Ishikawa (cell line): ENCODE measurements around the gene SPTBN5.

Source experiments
- CEBPB ChIP-seq: IDR thresholded peaks from 2 replicates; pipeline ENCODE4 v1.6.1; 2012
- CREB1 ChIP-seq: IDR thresholded peaks from 2 replicates; pipeline ENCODE4 v1.6.1; 2012; ENCODE audit warnings: low read depth
- EGR1 ChIP-seq: IDR thresholded peaks from 2 replicates; pipeline ENCODE4 v1.6.1; 2012
- EP300 ChIP-seq: IDR thresholded peaks from 2 replicates; pipeline ENCODE4 v1.6.1; 2012; ENCODE audit warnings: borderline replicate concordance
- MAX ChIP-seq: IDR thresholded peaks from 2 replicates; pipeline ENCODE4 v1.6.1; 2012
- RAD21 ChIP-seq: IDR thresholded peaks from 2 replicates; pipeline ENCODE4 v1.6.1; 2012; ENCODE audit warnings: low read depth
- REST ChIP-seq: IDR thresholded peaks from 2 replicates; pipeline ENCODE4 v1.6.1; 2012; ENCODE audit warnings: low read depth, mild to moderate bottlenecking
- TAF1 ChIP-seq: IDR thresholded peaks from 2 replicates; pipeline ENCODE4 v1.6.1; 2012; ENCODE audit warnings: low read depth, mild to moderate bottlenecking
- TCF12 ChIP-seq: IDR thresholded peaks from 2 replicates; pipeline ENCODE4 v1.6.1; 2012; ENCODE audit warnings: low read depth
- TEAD4 ChIP-seq: IDR thresholded peaks from 2 replicates; pipeline ENCODE4 v1.6.1; 2012
- USF1 ChIP-seq: IDR thresholded peaks from 2 replicates; pipeline ENCODE4 v1.6.1; 2012
- YY1 ChIP-seq: IDR thresholded peaks from 2 replicates; pipeline ENCODE4 v1.6.1; 2012; ENCODE audit warnings: low read depth

GRCh38 chr15:41914411-41914810 lies 20.6 kb upstream of the SPTBN5 start:
- no peak for TF ChIP-seq MAX
- TF ChIP-seq EP300: no peak
- no peak for TF ChIP-seq REST
- no peak for TF ChIP-seq RAD21
- no peak for TF ChIP-seq TAF1
- no peak for TF ChIP-seq USF1
- no peak for TF ChIP-seq EGR1
- TF ChIP-seq TEAD4: no peak
- TF ChIP-seq YY1: no peak
- TF ChIP-seq CREB1: no peak
- no peak for TF ChIP-seq TCF12
- TF ChIP-seq CEBPB: no peak
